Left ventricle myocardium inferior (tissue), 1 donor: ENCODE data around the gene DCHS2. TPM values are rescaled to one million over a fixed set of nuclear protein-coding genes. Genes with fewer than 3 reads are reported as not detected.

Experiments
- DNase-seq: peaks from one replicate; pipeline ENCODE4 v3.0.0-alpha.2; 2020
- H3K27ac ChIP-seq: fragments of 200-600 bp; replicated peaks from 2 replicates; pipeline ENCODE4 v1.8.0; 2021
- H3K27me3 ChIP-seq: fragments of 200-600 bp; 2 replicates; pipeline ENCODE4 v1.8.0; 2021; ENCODE audit warnings: low read depth
- H3K36me3 ChIP-seq: fragments of 200-600 bp; 2 replicates; pipeline ENCODE4 v1.8.0; 2021
- H3K4me1 ChIP-seq: fragments of 200-600 bp; 2 replicates; pipeline ENCODE4 v1.8.0; 2021
- H3K4me3 ChIP-seq: fragments of 200-600 bp; 2 replicates; pipeline ENCODE4 v1.8.0; 2021; ENCODE audit warnings: mild to moderate bottlenecking, moderate library complexity
- H3K9me3 ChIP-seq: fragments of 200-600 bp; replicated peaks from 2 replicates; pipeline ENCODE4 v1.8.0; 2021
- intact Hi-C: fragments of 100-400 bp; cut with micrococcal nuclease; formaldehyde crosslinking; loops from one replicate; pipeline ENCODE4 v1.11.0; 2022
- total RNA-seq: library from RNA; stranded (reverse); fragmentation: NEBNext Ultra II Directional; extraction: Animal tissue kit (Norgen Biotek cat#: 25700); gene quantifications from one replicate; pipeline ENCODE4 v1.2.1, GENCODE V29; 2021
- TF ChIP-seq, protein P1 (sequence below): fragments of 200-600 bp; IDR thresholded peaks from 2 replicates; pipeline ENCODE4 v1.8.0; 2021; ENCODE audit warnings: antibody characterized with exemption, mild to moderate bottlenecking, borderline replicate concordance
- donor health status: DM: no; HTN: yes; CAD: no; lungs with severe emphysema.

DCHS2 gene
- total RNA-seq, 1 donor from 2014 or later = not detected

DNA sequence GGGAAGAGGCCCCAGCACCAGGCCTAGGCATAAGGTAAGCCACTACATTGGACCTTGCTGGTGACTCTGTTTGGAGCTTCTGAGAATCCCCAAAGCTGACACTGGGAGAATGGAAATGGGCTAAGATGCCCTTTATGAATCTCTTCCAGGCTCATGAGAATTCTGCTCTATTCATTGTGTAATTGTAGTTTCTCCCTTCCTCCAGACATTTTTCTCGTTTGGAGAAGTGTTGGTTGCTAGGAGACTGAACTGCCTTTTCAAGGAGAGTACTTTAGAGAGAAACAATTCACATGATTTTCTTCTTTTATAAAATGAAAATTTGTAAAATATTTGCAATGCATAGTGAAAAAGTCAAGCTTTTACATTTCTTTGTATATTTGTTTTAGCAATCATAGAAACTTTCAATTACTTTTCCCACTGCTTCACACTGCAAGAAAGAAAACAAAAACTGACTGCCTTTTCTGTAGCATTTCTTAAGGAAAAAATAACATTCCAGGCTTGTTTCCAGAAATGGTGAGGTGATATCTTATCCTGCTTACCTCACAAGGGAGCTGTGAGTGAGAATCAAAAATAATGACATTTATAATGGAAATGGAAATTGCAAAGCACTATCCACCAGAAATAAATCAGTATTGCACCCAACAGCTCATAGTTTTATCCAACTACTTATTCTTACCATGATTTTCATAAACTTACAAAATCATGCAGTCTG is 24.9 kb upstream of the DCHS2 start:
- Histone ChIP-seq H3K27ac (no peak overlapping the region), H3K36me3 (no peaks in the 10 kb centered on the region), H3K4me3 (no peak overlapping the region), H3K4me1 (peaks cover 4% of the 10 kb centered on the region), H3K27me3 (peaks cover 37% of the 10 kb centered on the region), H3K9me3 (no peaks in the 10 kb centered on the region)
- intact Hi-C loops = no loop called here
- no peak for DNase-seq
- TF ChIP-seq, protein P1, sequence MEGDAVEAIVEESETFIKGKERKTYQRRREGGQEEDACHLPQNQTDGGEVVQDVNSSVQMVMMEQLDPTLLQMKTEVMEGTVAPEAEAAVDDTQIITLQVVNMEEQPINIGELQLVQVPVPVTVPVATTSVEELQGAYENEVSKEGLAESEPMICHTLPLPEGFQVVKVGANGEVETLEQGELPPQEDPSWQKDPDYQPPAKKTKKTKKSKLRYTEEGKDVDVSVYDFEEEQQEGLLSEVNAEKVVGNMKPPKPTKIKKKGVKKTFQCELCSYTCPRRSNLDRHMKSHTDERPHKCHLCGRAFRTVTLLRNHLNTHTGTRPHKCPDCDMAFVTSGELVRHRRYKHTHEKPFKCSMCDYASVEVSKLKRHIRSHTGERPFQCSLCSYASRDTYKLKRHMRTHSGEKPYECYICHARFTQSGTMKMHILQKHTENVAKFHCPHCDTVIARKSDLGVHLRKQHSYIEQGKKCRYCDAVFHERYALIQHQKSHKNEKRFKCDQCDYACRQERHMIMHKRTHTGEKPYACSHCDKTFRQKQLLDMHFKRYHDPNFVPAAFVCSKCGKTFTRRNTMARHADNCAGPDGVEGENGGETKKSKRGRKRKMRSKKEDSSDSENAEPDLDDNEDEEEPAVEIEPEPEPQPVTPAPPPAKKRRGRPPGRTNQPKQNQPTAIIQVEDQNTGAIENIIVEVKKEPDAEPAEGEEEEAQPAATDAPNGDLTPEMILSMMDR = no peak

DNA sequence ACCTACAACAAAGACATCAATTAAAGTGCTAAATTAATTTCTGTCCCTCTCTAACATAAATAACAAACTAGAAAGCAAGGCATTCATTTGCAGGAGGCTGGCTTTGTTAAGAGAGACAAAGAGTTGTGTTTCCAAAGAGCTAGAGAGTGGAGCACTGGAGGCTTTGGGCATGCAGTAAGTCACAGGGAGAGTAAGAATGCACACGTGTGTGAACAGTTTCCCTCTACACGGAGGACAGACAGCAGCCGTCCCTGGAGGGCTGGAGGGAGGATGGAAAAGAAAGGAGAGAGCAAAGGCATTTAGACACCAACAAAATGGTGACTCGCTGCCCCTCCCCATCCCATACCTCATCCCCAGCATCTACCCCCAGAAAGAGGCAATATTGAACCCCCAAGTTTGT is 20.4 kb upstream of the DCHS2 start:
- intact Hi-C loops = no loop called here
- H3K4me1 ChIP-seq = no peaks in the 10 kb centered on the region
- no peak overlapping the region for H3K27ac ChIP-seq

DNA sequence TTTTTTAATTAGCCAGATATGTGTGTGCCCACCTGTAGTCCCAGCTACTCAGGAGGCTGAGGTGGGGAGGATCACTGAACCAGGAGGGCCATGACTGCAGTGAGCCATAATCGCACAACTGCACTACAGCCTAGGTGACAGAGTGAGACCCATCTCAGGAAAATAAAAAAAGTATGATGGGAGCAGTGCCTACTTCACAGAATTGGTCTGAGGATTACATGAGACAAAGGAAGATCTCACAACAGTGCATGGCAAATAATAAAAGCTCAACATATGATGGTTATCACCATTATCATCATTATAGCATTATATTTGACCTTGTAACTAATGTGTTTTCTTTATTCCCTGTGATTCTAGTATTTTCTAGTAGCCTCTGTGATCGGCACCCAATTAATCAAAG is 19.9 kb upstream of the DCHS2 start:
- Histone ChIP-seq H3K27me3 (peaks cover 49% of the 10 kb centered on the region), H3K4me1 (no peaks in the 10 kb centered on the region), H3K4me3 (no peak overlapping the region), H3K36me3 (no peaks in the 10 kb centered on the region), H3K9me3 (no peaks in the 10 kb centered on the region), H3K27ac (no peak overlapping the region)
- intact Hi-C loops = no loop called here
- no peak for DNase-seq
- TF ChIP-seq, protein P1 = no peak

More for the DNA sequence above, 20.4 kb upstream of the DCHS2 start:
- Histone ChIP-seq H3K27me3 (peaks cover 49% of the 10 kb centered on the region), H3K36me3 (no peaks in the 10 kb centered on the region), H3K4me3 (no peak overlapping the region), H3K9me3 (no peaks in the 10 kb centered on the region)
- no peak for DNase-seq
- TF ChIP-seq, protein P1 = no peak

DNA sequence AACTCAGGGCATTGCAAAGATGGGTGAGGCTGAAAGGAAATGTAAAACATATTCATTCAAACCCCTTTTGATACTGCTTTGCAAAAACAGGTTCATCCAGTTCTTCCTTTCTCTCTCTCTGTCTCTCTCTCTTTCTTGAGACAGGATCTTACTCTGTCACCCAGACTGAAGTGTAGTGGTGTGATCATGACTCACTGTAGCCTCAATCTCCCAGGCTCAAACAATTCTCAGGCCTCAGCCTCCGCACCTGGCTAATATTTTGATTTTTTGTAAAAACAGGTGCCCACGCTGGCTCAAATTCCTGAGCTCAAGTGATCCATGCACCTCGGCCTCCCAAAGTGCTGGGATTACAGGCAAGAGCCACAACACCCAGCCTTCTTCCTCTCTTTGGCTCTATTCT is 15.6 kb upstream of the DCHS2 start:
- no peaks in the 10 kb centered on the region for H3K9me3 ChIP-seq
- peaks cover 54% of the 10 kb centered on the region for H3K27me3 ChIP-seq
- no peaks in the 10 kb centered on the region for H3K4me1 ChIP-seq
- H3K36me3 ChIP-seq = no peaks in the 10 kb centered on the region
- DNase-seq = no peak
- TF ChIP-seq, protein P1 = no peak
- no peak overlapping the region for H3K27ac ChIP-seq
- intact Hi-C loops = loop anchor here (5.0 kb wide), 1 partner anchor 110 kb away; no protein-coding TSS in a partner anchor
- H3K4me3 ChIP-seq = no peak overlapping the region

DNA sequence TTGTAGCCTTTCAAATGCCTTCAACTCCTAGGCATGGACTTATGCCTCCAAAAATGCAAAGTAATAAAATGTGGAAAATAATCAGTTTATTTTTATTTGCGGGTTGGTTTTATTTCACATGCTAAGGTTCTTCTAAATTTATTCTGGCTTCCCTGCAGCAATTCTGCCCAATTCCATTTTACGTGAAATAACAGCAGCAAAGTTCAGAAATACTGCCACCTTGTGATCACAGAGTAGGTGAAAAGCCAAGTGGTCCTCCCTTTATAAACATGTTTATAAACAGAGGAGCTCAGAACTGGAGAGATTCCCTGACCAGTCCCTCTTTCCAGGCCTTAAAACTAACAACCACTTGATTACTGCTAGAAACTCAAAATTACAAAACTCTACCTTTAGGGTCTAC is 14.7 kb upstream of the DCHS2 start:
- no peaks in the 10 kb centered on the region for H3K36me3 ChIP-seq
- H3K4me1 ChIP-seq = no peaks in the 10 kb centered on the region
- no peak for DNase-seq
- no peaks in the 10 kb centered on the region for H3K9me3 ChIP-seq
- intact Hi-C loops = loop anchor here (5.0 kb wide), 1 partner anchor 109 kb away; no protein-coding TSS in a partner anchor
- TF ChIP-seq, protein P1 = peak; percentile 52
- peaks cover 53% of the 10 kb centered on the region for H3K27me3 ChIP-seq
- no peak overlapping the region for H3K4me3 ChIP-seq
- H3K27ac ChIP-seq = no peak overlapping the region
